Measurements from ENCODE around the gene ZNFX1.

- TF ChIP-seq CTCF (IDR thresholded peaks at IDR 0.05) (no peak), JUNB (IDR thresholded peaks at IDR 0.05) (no peak), EHMT2 (IDR thresholded peaks at IDR 0.05; ENCODE audit: low read depth) (no peak), KDM1A (IDR thresholded peaks at IDR 0.05; ENCODE audit: low read depth) (no peak), PHF8 (IDR thresholded peaks at IDR 0.05; ENCODE audit: borderline replicate concordance, low read depth) (no peak), EP300 (IDR thresholded peaks at IDR 0.05) (no peak), ZSCAN20 (CRISPR knock-in tag; IDR thresholded peaks at IDR 0.05) (no peak), POLR2A (IDR thresholded peaks at IDR 0.05; ENCODE audit: low read length) (no peak), ZFP36 (IDR thresholded peaks at IDR 0.05; ENCODE audit: borderline replicate concordance, partially characterized antibody) (no peak)
- TF ChIP-seq, protein P1, sequence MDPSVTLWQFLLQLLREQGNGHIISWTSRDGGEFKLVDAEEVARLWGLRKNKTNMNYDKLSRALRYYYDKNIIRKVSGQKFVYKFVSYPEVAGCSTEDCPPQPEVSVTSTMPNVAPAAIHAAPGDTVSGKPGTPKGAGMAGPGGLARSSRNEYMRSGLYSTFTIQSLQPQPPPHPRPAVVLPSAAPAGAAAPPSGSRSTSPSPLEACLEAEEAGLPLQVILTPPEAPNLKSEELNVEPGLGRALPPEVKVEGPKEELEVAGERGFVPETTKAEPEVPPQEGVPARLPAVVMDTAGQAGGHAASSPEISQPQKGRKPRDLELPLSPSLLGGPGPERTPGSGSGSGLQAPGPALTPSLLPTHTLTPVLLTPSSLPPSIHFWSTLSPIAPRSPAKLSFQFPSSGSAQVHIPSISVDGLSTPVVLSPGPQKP (IDR thresholded peaks at IDR 0.05; ENCODE audit: low read depth, low read length), result no peak
Measured at GRCh38 chr20:49319208-49319809, 41.5 kb upstream of the ZNFX1 start.
